Cardiac fibroblast (primary cell): ENCODE results near the gene ZNF516.

Experiments
- DNase-seq, 2 donors: peaks; one replicate each; pipeline versions ENCODE4 v3.0.0 to v3.0.0-alpha.2; 2010; ENCODE audit warnings: low read depth in 2 of 2
- H3K4me3 ChIP-seq, 2 donors: replicated peaks in 1 of 2; 1 replicate in 1 of 2; 2 replicates in 1 of 2; pipeline ENCODE4 v1.5.1; 2011; ENCODE audit warnings: low read depth in 2 of 2, low read length in 2 of 2, mild to moderate bottlenecking in 2 of 2, moderate library complexity in 1 of 2
- CTCF ChIP-seq: IDR thresholded peaks from one replicate; pipeline ENCODE4 v1.5.1; 2011; ENCODE audit warnings: low read depth, mild to moderate bottlenecking, low read length, inconsistent platforms

The ZNF516 gene

DNA sequence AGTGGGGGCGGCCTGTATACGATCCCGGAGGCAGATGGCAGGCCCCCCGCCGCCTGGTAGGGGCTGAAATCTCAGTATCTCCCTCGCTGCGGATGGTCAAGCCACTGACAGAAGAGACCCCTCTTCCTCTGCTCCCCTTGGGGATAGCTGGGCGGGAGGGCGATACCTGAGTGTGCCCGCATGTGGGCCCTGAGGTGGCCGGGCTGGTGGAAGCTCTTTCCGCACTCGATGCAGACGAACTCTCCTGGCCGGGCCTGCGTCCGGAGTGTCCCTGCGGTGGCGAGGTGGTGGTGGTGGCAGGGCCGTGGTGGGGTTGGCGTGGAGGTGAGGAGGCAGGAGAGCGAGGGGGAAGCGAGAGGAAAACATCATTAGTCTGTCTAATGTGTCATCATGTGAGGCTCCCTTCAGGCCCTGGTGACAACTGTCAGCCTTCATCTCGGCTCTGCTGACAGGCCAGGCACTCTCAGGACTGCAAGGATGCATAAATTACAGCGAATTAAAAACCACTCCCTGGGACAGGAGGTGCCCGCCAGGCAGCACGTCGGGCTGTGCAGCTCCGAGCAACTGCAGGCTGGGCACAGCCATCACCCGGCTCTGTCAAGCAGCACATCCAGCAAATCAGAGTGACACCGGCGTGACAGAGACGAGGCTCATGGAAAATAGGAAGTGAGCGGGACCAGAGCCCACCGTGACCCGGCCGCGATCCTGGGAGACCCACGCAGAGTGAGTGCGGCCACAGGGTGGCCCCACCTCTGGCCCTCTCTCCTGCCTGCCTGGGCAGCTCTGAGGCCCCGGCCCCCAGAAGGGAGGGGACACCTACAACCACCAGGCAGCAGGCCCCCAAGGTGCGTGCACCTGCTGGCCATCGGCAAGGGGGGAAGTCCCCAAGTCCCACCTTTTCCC lies 123.5 kb downstream of the ZNF516 start:
- TF ChIP-seq CTCF = no peak
- no peak for DNase-seq
- no peak overlapping the region for H3K4me3 ChIP-seq

DNA sequence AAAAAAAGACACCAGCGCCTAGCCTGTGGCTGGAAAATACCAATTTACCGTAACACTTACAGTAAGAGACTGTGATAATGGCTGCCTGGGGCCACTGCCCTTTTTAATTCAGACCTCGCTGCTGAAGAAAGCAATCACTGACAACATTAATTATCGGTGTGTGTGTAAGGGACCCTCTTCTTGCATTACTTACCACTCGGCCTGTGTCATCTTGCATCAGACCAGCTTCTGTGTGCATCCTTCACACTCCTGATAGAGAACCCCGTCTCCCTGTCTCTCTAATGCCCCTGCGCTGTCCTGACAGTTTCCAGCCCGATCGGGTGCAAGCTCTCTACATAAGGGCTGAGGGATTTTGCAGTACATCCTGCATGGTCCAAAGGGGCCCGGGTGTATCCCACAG lies 124.4 kb downstream of the ZNF516 start:
- no peak for TF ChIP-seq CTCF
- DNase-seq = no peak
- H3K4me3 ChIP-seq = no peak overlapping the region

DNA sequence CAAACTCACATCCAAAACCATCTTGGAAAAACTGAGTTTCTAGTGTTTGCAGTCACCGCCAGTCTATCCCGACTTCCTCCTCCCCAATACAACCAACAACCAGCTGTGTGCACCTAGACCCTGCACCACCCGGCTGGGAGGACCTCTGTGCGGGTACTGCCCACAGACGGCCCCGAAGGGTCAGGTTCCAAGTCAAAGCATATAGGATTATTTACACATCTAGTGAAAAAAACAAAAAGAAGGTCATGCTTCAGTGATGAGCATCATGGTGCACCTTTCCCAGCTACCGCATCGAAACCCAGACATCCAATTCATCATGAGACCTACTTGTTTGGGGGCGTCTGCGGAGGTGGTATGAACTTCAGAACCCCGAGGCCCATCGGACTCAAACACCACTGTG lies 124.8 kb downstream of the ZNF516 start:
- no peak overlapping the region for H3K4me3 ChIP-seq
- no peak for TF ChIP-seq CTCF
- no peak for DNase-seq

DNA sequence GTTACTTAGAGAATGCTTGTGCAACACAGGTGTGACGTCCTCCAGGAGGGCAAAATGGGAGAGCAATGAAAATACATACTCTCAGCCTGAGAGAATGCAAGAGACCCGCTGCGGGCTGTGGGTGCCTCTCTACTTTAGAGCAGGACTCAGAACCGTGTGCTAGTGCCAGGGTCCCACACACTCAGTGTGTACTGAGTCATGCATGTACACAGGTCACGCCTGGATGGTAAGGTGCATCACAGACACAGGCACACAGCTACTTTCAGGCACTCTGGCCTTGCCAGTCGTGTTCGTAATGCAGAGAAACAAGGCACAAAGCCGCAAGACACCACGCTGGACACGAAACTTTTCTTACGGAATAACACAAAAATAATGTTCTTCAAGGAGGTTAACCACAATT lies 125.3 kb downstream of the ZNF516 start:
- DNase-seq = no peak
- no peak for TF ChIP-seq CTCF
- no peak overlapping the region for H3K4me3 ChIP-seq

DNA sequence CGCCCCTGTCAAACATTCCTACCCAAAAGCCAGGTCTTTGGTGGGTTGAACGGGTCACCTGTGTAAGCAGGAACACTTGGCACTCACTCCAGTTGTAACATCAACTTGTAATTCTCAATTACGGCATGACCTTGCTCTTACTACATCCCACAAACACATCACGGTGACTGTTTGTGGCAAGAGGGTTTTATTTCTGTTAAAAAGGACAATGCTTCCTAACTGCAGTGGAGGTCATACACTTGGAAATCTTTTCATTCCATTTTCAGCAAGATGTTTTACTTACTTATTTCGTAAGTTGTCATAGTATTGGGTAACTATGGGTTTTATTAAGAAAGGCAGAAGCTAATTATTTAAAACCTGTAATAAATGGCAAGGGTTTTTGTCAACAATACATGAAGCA lies 126.1 kb downstream of the ZNF516 start:
- H3K4me3 ChIP-seq = no peak overlapping the region
- TF ChIP-seq CTCF = no peak
- DNase-seq = peak in 1 of 2 donors; percentile 11

DNA sequence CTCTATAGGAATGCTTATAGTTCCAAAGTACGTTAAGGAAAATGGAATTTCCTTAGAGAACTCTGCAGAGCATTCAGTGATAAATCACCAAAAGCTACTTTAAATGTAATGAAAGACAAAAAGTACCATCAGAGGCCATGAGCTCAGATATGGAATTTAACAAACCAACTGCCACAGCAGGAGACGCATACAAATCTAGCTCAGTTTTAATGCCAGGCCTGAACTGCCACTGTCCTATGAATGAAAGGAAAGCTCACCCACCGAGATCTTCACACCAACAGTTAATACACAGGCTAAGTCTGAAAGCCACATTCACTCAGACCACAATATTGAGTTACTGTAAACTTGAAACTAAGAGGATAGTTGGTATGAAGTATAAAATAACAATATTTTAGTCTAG lies 126.8 kb downstream of the ZNF516 start:
- no peak for TF ChIP-seq CTCF
- no peak for DNase-seq
- no peak overlapping the region for H3K4me3 ChIP-seq
